ENCODE results near the gene CEP152.

GRCh38 chr15:48796521-48796920 lies 14.3 kb downstream of the CEP152 start:
- TF ChIP-seq CTCF (IDR thresholded peaks at IDR 0.05; ENCODE audit: low read depth, low read length) (no peak), POLR2A (IDR thresholded peaks at IDR 0.05; ENCODE audit: extremely low read depth, insufficient read length) (no peak), MAX (IDR thresholded peaks at IDR 0.05; ENCODE audit: low read depth, low read length) (no peak), MYC (IDR thresholded peaks at IDR 0.05; ENCODE audit: low read depth, low read length) (no peak)
